GM12865 (cell line): Measurements from ENCODE around the gene METTL15.
"Not testable (repeated sequence)": the region's sequence is repeated elsewhere in the genome, so short reads cannot be mapped to it uniquely, and the experiment has no call there.

Source experiments
- DNase-seq: peaks from one replicate; pipeline ENCODE4 v3.0.0; 2010; ENCODE audit warnings: low read depth
- H3K4me3 ChIP-seq: 2 replicates; pipeline ENCODE4 v1.5.1; 2011; ENCODE audit warnings: mild to moderate bottlenecking, low read depth, low read length, control low read depth
- TF ChIP-seq, protein P1 (sequence below): IDR thresholded peaks from 2 replicates; pipeline ENCODE4 v1.5.1; 2011; ENCODE audit warnings: low read length, control low read depth, low read depth, inconsistent platforms; ENCODE audit not compliant: insufficient read depth; ENCODE audit errors: missing control alignments

The METTL15 gene

GRCh38 chr11:28195449-28195848 lies 87.3 kb downstream of the METTL15 start:
- no peak for DNase-seq
- H3K4me3 ChIP-seq: no peak overlapping the region
- TF ChIP-seq, protein P1, sequence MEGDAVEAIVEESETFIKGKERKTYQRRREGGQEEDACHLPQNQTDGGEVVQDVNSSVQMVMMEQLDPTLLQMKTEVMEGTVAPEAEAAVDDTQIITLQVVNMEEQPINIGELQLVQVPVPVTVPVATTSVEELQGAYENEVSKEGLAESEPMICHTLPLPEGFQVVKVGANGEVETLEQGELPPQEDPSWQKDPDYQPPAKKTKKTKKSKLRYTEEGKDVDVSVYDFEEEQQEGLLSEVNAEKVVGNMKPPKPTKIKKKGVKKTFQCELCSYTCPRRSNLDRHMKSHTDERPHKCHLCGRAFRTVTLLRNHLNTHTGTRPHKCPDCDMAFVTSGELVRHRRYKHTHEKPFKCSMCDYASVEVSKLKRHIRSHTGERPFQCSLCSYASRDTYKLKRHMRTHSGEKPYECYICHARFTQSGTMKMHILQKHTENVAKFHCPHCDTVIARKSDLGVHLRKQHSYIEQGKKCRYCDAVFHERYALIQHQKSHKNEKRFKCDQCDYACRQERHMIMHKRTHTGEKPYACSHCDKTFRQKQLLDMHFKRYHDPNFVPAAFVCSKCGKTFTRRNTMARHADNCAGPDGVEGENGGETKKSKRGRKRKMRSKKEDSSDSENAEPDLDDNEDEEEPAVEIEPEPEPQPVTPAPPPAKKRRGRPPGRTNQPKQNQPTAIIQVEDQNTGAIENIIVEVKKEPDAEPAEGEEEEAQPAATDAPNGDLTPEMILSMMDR: no peak

DNA sequence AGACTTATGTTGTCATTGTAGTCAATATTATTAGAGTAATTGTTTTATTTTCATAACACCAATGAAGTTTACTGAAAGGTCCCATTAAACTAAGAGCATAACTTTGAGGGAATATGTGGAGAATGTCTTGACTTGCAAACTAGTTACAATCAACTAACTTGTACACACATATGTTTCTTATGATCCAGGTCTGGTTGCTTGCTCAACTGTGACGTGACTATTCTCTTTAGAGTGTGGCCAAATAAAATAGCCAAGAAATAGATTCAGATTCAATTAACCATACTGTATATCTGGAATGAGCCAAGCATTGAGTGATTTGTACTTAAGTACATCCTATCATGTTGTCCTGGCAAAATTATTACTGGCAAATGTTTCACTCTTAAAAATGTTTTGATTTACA lies 101.7 kb downstream of the METTL15 start:
- H3K4me3 ChIP-seq: no peak overlapping the region
- DNase-seq: no peak
- TF ChIP-seq, protein P1: no peak

DNA sequence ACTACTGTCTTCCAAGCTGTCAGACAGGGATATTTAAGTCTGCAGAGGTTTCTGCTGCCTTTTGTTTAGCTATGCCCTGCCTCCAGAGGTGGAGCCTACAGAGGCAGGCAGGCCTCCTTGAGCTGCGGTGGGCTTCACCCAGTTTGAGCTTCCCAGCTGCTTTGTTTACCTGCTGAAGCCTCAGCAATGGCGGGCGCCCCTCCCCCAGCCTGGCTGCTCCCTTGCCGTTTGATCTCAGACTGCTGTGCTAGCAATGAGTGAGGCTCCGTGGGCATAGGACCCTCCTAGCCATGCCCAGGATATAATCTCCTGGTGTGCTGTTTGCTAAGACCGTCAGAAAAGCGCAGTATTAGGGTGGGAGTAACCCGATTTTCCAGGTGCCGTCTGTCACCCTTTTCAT lies 113.9 kb downstream of the METTL15 start:
- not testable (repeated sequence) for H3K4me3 ChIP-seq, DNase-seq

- H3K4me3 ChIP-seq: no peak overlapping the region
- DNase-seq: peak; percentile 9
- TF ChIP-seq, protein P1: no peak
Measured at GRCh38 chr11:28223577-28223976, 115.4 kb downstream of the METTL15 start.

DNA sequence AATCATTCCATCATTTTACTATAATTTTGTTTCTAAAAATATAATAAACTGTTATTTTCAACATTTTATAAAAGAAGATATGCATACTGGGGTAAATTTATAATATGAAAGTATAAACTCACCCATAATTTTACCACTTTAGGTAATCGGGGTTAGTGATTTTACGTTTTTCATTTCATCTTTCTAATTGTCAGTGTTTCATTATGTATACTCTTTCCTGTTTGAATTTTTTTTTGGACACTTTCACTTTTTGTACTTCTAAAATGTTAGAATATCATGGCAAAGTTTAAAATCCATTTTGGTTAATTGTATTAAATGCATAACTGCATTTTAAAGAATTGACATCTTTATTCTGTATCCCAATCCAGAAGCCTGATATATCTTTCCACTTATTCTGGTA lies 115.8 kb downstream of the METTL15 start:
- no peak for DNase-seq
- no peak overlapping the region for H3K4me3 ChIP-seq
- TF ChIP-seq, protein P1: no peak

- DNase-seq: peak; percentile 3
- no peak overlapping the region for H3K4me3 ChIP-seq
- TF ChIP-seq, protein P1: no peak
Measured at GRCh38 chr11:28227460-28227859, 119.3 kb downstream of the METTL15 start.

DNA sequence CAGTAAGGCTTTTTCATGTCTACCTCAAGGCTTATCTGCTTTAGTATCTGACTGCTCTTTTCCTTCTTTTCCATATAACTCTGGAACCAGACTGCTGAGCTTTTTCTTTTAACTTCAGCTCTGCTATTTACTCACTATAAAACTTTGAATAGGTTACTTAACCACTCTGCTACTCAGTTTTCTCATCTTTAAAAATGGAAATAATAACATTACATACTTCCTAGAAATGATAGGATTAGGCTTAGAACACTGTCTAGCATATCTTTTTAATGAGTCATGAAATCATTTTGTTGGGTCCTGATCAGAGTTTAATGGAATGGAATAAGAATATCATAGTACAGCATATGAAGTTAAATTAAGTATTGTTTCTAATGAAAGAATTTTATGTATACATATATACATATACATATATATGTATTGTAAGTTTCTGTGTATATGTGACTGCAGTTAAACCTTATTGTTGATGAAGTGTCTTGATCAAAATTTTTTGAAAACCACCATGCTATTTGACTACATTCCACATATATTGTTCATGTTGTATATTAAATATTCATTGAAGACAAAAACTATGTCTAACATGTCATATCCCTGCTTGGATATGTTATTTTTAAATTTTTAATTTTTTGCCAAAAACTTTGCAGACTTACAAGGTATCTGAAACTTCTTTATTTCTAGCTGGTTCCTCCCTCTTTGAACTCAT lies 120.2 kb downstream of the METTL15 start:
- TF ChIP-seq, protein P1: no peak
- DNase-seq: no peak

More for the DNA sequence above, 120.2 kb downstream of the METTL15 start:
- no peak overlapping the region for H3K4me3 ChIP-seq
